T follicular helper cell (primary cell): ENCODE measurements around the gene MAFB.

ENCODE experiments used
- DNase-seq: peaks from one replicate; pipeline ENCODE4 v3.0.0-alpha.2; 2020; ENCODE audit warnings: low read depth

The MAFB gene

GRCh38 chr20:40702504-40702903 lies 13.5 kb upstream of the MAFB start:
- DNase-seq, result no peak

- DNase-seq, result no peak
Measured at GRCh38 chr20:40698744-40699143, 9.7 kb upstream of the MAFB start.

- no peak for DNase-seq
Measured at GRCh38 chr20:40698281-40698680, 9.2 kb upstream of the MAFB start.

- no peak for DNase-seq
Measured at GRCh38 chr20:40697541-40697940, 8.5 kb upstream of the MAFB start.

- no peak for DNase-seq
Measured at GRCh38 chr20:40695214-40695613, 6.2 kb upstream of the MAFB start.

- DNase-seq, result no peak
Measured at GRCh38 chr20:40694246-40694645, 5.2 kb upstream of the MAFB start.

DNA sequence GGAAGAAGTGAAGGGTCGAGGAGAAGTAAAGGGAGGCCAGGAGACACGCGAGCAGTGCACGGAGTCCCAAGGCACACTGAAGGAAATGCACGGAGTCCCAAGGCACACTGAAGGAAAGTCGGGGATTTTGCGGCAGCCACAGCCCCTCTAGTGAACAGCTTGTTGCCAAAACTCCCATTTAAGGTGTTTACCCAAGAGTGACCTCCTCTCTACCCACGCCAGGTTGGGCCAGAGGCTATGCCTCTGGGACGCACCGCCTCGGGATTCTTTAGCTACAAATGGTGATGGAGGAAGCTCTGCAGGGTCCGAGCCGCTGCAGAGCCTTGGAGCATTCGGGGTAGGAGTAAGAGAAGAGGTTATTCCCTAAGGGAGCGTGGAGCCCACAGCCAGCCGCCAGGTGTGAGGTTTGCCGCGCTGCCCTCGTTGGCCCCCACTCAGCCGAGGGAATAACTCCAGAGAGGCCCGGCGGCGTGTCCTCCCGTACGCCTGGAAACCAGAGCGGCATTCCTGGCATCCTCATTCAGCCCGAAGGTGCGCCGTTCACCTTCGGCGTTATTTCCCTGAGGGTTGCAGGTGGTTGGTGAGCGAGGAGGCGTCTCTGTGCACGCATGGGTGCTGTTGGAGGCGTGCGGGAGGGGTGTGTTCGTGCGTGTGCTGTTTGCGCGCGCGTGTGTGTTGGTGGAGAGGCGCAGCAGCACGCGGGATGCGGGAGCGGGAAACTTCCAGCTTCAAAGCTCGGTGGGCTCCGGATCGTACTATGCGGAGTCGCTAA lies 3.4 kb upstream of the MAFB start:
- no peak for DNase-seq

- DNase-seq, result no peak
Measured at GRCh38 chr20:40691566-40692239, 2.7 kb upstream of the MAFB start.

- DNase-seq, result no peak
Measured at GRCh38 chr20:40690836-40691565, 2.0 kb upstream of the MAFB start.

DNA sequence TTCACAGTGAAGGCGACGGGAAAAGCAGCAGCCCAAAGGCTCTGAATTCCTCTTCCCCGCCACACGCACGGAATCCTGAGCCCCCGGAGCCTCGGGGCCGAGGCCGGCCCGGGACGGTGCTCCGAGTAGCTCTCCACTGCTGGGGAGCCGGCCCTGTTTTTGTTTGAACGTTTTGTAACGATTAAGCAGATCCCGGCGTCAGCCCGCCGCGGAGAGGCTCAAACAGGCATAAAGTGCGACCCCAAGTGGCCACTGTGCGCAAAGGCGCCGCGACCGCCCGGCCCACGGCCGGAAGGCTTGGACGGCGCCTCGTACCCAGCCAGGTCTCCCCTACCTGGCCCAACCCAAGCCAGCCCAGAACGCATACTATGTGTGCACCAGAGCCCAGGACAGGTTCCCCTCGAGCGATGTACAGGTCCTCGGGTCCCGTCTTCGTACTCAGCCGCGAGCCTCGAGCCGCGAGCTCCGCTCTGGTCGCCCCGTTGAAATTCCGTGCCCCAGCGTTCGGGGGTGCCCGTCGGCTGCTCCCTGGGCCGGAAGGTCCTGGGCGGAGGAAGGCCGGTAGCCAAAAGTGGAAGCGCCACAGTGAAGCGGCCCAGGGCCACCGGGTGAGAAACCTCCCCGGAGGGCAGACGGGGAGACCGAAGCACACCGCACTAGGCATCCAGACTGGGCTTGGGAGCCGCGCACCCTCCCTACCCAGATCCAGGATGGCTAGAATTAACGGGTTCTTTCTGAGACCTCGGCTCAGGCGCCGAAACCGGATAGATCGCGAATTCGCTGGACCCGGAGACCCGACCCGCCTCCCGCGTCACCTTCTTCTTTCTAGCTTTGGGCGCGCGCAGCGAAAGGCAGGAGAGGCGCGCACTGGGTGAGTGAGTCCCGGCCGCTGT lies 1.2 kb upstream of the MAFB start:
- DNase-seq, result peak; percentile 4

- no peak for DNase-seq
Measured at GRCh38 chr20:40688129-40689099, 622 bp downstream of the MAFB start.

DNA sequence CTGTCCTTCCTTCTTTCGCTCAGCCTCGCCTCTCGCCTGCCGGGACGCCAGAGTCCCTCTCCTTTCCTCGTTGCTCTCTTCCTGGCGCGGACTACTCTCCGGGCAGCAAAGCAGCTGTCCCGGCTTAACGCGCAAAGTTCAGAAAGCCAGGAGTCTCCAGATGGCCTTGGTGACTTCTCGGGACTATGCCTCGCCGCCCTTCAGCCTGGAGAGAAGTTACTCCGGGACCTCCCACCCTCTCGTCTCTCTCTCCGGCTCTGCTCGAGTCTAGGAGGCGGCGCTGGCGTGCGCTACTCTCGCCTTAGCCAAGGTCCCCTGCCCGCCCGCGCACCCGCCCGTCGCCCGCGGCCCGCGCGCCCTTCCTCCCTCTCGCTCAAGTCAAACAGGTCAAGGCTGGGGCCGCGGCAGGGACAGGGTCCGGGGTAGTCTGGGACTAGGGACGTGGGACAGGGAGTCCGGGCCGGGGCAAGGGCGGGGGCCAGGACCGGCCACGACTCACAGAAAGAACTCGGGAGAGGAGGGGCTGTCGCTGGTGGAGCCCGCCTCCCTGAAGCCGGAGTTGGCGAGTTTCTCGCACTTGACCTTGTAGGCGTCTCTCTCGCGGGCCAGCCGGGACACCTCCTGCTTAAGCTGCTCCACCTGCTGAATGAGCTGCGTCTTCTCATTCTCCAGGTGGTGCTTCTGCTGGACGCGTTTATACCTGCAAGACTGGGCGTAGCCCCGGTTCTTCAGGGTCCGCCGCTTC lies 1.5 kb downstream of the MAFB start:
- DNase-seq, result no peak

GRCh38 chr20:40686893-40687292 lies 2.1 kb downstream of the MAFB start:
- no peak for DNase-seq

DNA sequence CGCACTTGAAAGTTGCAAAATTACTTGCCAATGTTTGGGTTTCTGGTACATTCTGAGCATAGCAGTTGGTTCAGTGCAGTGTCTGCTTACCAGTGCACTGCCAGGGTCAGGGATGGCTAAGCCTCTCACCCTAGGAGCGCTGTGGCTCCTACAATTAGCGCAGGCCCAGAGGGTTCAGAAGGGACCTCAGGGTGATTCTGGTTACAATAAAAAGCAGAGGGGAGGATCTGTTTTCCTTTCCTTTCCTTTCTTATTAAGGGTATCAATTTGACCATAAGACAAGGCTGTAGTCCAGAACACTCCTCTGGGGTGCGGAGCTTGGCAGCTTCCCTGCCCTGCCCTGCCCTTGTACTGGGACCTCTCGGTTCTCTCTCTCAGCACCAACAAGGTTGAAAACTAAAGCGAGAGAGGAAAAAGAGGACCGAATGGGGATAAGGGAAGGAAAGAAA lies 2.6 kb downstream of the MAFB start:
- no peak for DNase-seq

- DNase-seq, result no peak
Measured at GRCh38 chr20:40685349-40685748, 3.7 kb downstream of the MAFB start.

DNA sequence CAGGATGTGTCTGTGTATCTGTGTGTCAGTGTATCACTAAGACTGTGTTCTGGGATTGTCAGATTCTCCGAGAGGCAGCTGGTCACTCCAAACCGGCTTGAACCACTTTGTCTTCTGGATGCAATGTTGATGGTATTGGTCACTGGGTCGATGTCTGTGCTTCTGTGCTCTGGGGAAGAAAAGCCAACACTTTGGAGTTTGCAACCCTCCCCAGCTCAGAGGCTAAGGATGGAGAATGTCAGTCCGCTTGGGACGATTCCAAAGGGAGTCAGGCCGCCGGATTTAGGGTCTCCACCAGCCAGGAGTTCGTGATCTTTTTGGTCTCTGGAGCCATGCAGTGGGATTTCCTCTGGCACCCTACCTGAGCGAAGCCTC lies 5.2 kb downstream of the MAFB start:
- DNase-seq, result no peak

DNA sequence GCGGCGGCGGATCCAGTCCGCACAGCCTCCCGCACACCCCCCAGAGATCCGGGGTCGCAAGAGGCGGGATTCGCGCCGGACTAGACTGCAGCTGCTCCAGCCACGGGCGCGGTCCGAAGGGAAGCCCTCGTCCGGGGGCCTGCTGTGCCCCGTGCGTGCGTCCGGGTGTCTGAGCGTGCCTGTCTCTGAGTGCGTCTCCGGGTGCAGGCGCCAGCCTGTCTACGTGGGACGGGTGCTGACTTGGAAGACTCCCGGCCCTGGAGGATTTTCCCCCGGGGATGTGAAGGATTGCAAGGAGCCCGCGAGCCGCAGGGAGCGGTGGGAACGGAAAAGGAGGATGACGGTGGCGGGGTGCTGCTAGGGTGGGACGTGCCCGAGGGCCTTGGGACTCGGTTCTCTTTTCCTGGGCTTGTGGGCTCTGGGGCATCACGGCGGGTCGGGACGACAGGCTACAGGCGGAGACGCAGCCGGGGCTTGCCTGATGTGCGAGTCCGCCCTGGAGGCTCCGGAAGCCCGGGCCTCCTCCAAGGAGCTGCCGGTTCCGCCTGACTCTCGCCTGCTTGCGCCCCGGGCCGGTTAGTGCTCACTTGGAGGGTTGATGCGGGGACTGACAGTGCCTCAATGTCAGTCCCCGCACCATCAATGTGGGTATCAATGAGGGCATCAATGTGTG lies 5.7 kb downstream of the MAFB start:
- DNase-seq, result no peak

DNA sequence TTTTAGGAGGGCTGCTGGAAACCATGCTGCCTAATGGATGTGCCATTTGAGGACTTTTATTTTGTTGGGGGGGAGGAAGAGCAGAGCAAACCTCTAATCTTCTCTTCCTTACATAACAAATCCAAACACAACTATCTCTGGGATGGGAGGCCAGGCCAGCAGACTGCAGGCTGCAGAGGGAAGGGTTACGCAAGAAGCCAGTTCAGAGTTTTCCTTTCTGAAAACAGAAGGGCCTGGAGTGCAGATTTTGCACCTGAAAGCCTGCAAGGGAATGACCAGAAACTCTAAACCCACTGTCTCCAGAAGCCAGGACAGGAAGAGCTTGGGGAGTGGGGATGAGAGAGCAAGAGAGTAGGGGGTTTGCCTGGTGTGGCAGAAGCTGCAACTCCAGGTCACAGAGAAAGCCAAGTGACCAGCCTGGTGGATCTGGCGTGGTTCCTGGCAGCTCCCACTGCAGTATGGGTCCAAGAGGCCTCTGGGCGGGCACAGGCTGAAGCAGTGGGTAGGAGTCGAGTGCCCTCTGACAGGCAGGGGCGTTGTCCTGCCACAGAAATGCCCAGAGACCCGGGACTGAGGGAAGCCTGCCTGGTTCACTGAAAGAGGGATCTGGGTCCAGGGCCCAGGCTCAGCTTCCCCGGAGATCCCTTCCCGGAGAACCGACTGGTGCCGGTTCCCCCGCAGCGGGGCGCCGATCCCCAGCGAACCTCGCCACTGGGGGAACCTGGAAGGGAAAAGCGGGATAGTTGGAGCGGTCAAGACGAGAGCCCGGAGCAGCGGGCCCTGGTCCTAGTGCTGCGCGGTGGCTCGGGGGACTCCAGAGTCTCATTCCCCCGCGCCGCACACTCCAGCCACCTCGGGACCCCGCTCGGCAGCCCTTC lies 6.7 kb downstream of the MAFB start:
- no peak for DNase-seq
